22Rv1 (cell line): ENCODE measurements around the gene TENT5C.

Experiments
- ZFX ChIP-seq: fragments of 450-650 bp; IDR thresholded peaks from 2 replicates; pipeline ENCODE4 v1.6.1; 2017; ENCODE audit warnings: antibody characterized with exemption, borderline replicate concordance
- TF ChIP-seq, protein P1 (sequence below): fragments of 450-650 bp; IDR thresholded peaks from 2 replicates; pipeline ENCODE4 v1.5.1; 2017; ENCODE audit warnings: mild to moderate bottlenecking

GRCh38 chr1:117675907-117676430 is 70.1 kb downstream of the TENT5C start:
- TF ChIP-seq, protein P1, sequence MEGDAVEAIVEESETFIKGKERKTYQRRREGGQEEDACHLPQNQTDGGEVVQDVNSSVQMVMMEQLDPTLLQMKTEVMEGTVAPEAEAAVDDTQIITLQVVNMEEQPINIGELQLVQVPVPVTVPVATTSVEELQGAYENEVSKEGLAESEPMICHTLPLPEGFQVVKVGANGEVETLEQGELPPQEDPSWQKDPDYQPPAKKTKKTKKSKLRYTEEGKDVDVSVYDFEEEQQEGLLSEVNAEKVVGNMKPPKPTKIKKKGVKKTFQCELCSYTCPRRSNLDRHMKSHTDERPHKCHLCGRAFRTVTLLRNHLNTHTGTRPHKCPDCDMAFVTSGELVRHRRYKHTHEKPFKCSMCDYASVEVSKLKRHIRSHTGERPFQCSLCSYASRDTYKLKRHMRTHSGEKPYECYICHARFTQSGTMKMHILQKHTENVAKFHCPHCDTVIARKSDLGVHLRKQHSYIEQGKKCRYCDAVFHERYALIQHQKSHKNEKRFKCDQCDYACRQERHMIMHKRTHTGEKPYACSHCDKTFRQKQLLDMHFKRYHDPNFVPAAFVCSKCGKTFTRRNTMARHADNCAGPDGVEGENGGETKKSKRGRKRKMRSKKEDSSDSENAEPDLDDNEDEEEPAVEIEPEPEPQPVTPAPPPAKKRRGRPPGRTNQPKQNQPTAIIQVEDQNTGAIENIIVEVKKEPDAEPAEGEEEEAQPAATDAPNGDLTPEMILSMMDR: no peak
- TF ChIP-seq ZFX: no peak
